Upper lobe of right lung (tissue), 1 donor: ENCODE results near the gene SHE. TPM values are rescaled to one million over a fixed set of nuclear protein-coding genes. Genes with fewer than 3 reads are reported as not detected.

Experiments used
- ATAC-seq: fragments of 200-7000 bp; cut with Tn5 transposase; one replicate; pipeline ENCODE4 v1.9.1; 2020; ENCODE audit warnings: mild to moderate bottlenecking, moderate library complexity
- DNase-seq: peaks from one replicate; pipeline ENCODE4 v3.0.0-alpha.2; 2020
- H3K27ac ChIP-seq: fragments of 200-600 bp; one replicate; pipeline ENCODE4 v1.8.0; 2022
- H3K27me3 ChIP-seq: fragments of 200-600 bp; one replicate; pipeline ENCODE4 v1.8.0; 2022; ENCODE audit warnings: mild to moderate bottlenecking
- H3K36me3 ChIP-seq: fragments of 200-600 bp; one replicate; pipeline ENCODE4 v1.8.0; 2022
- H3K4me1 ChIP-seq: fragments of 200-600 bp; one replicate; pipeline ENCODE4 v1.8.0; 2022
- H3K4me3 ChIP-seq: fragments of 200-600 bp; one replicate; pipeline ENCODE4 v1.8.0; 2022; ENCODE audit warnings: mild to moderate bottlenecking
- H3K9me3 ChIP-seq: fragments of 200-600 bp; one replicate; pipeline ENCODE4 v1.8.0; 2022
- CTCF ChIP-seq: fragments of 200-600 bp; IDR thresholded peaks from one replicate; pipeline ENCODE4 v1.8.0; 2022; ENCODE audit warnings: antibody characterized with exemption
- intact Hi-C: fragments of 100-400 bp; cut with DNase I; formaldehyde crosslinking; loops from one replicate; pipeline ENCODE4 v1.11.0; 2022
- total RNA-seq: library from RNA; stranded (reverse); fragmentation: NEBNext Ultra II Directional; extraction: Animal tissue kit (Norgen Biotek cat#: 25700); gene quantifications from one replicate; pipeline ENCODE4 v1.2.1, GENCODE V29; 2021
- donor health status: DM: no; HTN: yes; CAD: no; lungs with severe emphysema.

Gene SHE
- total RNA-seq, 1 donor from 2014 or later: 48.3 TPM

- H3K4me3 ChIP-seq: no peak overlapping the region
- peaks cover 18% of the 10 kb centered on the region for H3K4me1 ChIP-seq
- ATAC-seq (no peak), DNase-seq (no peak)
- no peaks in the 10 kb centered on the region for H3K27me3 ChIP-seq
- H3K36me3 ChIP-seq: peaks cover 49% of the 10 kb centered on the region
- intact Hi-C loops: loop anchor here (10.0 kb wide), 1 partner anchor 73 kb away; no protein-coding TSS in a partner anchor
- peak overlapping the region; percentile 0 for H3K27ac ChIP-seq
- H3K9me3 ChIP-seq: no peaks in the 10 kb centered on the region
- TF ChIP-seq CTCF: no peak
Observed at GRCh38 chr1:154548028-154548427, 45.8 kb upstream of the SHE start.

GRCh38 chr1:154547105-154547732, 45.0 kb upstream of the SHE start:
- no peak for ATAC-seq
- H3K9me3 ChIP-seq: no peaks in the 10 kb centered on the region
- H3K4me3 ChIP-seq: no peak overlapping the region
- no peak for TF ChIP-seq CTCF
- no peak overlapping the region for H3K27ac ChIP-seq
- intact Hi-C loops: loop anchor here (10.0 kb wide), 1 partner anchor 72 kb away; no protein-coding TSS in a partner anchor
- no peak for DNase-seq
- peaks cover 18% of the 10 kb centered on the region for H3K4me1 ChIP-seq
- no peaks in the 10 kb centered on the region for H3K27me3 ChIP-seq
- H3K36me3 ChIP-seq: peaks cover 41% of the 10 kb centered on the region

GRCh38 chr1:154546264-154547063, 44.3 kb upstream of the SHE start:
- Histone ChIP-seq H3K4me3 (no peak overlapping the region), H3K27me3 (no peaks in the 10 kb centered on the region), H3K9me3 (no peaks in the 10 kb centered on the region), H3K36me3 (peaks cover 33% of the 10 kb centered on the region), H3K4me1 (peaks cover 18% of the 10 kb centered on the region), H3K27ac (no peak overlapping the region)
- peak; percentile 85 for TF ChIP-seq CTCF
- DNase-seq: peak; percentile 79
- peak; percentile 94 for ATAC-seq
- intact Hi-C loops: loop anchor here (10.0 kb wide), 1 partner anchor 72 kb away; no protein-coding TSS in a partner anchor

- H3K4me1 ChIP-seq: no peaks in the 10 kb centered on the region
- no peak overlapping the region for H3K4me3 ChIP-seq
- intact Hi-C loops: loop anchor here (10.0 kb wide), 1 partner anchor 66 kb away; no protein-coding TSS in a partner anchor
- TF ChIP-seq CTCF: no peak
- H3K27ac ChIP-seq: no peak overlapping the region
- H3K36me3 ChIP-seq: no peaks in the 10 kb centered on the region
- no peaks in the 10 kb centered on the region for H3K27me3 ChIP-seq
- ATAC-seq: no peak
- DNase-seq: no peak
- H3K9me3 ChIP-seq: no peaks in the 10 kb centered on the region
Observed at GRCh38 chr1:154541231-154541630, 39.0 kb upstream of the SHE start.

GRCh38 chr1:154539486-154540483, 37.6 kb upstream of the SHE start:
- Histone ChIP-seq H3K9me3 (no peaks in the 10 kb centered on the region), H3K4me3 (no peak overlapping the region), H3K36me3 (no peaks in the 10 kb centered on the region), H3K27ac (no peak overlapping the region), H3K27me3 (no peaks in the 10 kb centered on the region), H3K4me1 (no peaks in the 10 kb centered on the region)
- no peak for TF ChIP-seq CTCF
- intact Hi-C loops: loop anchor here (10.0 kb wide), 1 partner anchor 65 kb away; no protein-coding TSS in a partner anchor
- ATAC-seq (peak; percentile 87), DNase-seq (no peak)
